Left kidney (tissue), 2 donors: ENCODE measurements around the gene TCIRG1. TPM values are rescaled to one million over a fixed set of nuclear protein-coding genes. Genes with fewer than 3 reads are reported as not detected.

Experiments
- DNase-seq: peaks from one replicate; pipeline ENCODE4 v3.0.0-alpha.2; 2013
- polyA plus RNA-seq: library from polyadenylated mRNA; unstranded; fragments of 120-200 nt; gene quantifications from one replicate; pipeline ENCODE4 v1.2.1, GENCODE V29; 2013; ENCODE audit not compliant: insufficient read length

TCIRG1 gene
- polyA plus RNA-seq, 1 donor = 16.7 TPM

GRCh38 chr11:68004551-68005335 is 34.1 kb upstream of the TCIRG1 start:
- DNase-seq = no peak

DNA sequence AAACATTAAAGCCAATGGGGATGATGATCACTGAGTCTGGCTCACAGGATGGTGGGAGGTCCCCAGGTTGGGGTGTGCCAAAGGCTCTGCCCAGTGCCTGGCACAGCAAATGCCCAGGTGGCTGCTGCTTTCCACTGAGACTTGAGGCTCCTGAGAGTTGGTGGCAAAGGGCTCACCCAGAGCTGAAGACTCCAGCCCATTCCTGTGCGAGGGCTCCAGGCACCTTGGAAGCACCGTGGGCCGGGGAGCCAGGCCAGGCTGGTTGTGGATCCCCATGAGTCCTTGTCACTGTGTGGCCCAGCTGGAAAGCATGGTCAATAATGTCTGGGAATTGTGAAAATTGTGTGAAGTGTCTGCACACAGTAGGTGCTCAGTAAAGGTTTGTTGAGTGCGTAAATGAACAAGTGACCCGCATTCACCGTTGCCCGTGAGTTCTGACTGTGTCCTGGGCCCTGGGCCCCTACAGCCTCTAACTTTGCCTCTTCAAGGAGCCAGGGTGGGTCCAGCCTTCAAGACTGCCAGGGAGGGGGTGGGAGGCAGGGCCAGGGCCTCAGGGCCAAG is 32.1 kb upstream of the TCIRG1 start:
- DNase-seq = no peak

DNA sequence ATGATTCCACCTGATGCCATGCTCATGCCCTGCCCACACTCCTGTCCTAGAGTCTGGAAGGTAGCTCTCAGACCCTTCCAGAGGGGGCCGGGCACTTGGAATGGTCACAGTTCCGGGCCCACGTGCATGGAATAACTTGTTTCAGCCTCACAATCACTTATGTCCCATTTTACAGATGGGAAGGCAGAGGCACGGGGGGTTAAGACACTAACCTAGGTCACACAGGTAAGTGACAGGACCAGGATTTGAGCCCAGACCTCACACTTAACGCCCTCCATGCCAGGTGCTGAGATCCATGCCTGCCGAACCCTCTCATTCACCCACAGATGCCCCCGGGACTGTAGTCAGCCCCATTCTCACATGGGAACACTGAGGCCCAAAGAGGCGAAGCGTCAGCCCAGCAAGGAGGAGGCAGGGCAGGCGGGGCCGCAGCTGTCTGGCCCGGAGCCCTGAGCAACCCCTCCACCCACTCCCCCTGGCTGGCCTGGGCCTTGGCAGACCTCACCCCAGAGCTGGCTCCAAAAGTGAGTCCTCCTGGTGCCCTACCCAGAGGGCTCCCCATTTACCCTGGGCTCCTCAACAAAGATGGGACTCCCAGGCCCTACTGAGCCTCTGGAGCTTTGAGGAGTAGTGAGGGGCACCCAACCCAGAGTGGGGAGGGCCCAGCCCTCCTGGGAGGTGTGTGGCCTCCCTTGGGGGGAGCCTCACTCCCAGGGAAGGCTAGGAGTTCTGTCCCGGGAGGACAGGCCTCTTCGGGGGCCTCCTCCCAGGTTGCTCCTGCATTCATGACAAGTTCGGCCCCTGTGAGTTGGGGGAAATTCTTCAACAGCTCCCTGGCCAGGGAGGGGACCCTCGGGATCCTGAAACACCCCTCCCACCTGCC is 31.1 kb upstream of the TCIRG1 start:
- DNase-seq = no peak

- no peak for DNase-seq
Observed at GRCh38 chr11:68008381-68009337, 30.2 kb upstream of the TCIRG1 start.

DNA sequence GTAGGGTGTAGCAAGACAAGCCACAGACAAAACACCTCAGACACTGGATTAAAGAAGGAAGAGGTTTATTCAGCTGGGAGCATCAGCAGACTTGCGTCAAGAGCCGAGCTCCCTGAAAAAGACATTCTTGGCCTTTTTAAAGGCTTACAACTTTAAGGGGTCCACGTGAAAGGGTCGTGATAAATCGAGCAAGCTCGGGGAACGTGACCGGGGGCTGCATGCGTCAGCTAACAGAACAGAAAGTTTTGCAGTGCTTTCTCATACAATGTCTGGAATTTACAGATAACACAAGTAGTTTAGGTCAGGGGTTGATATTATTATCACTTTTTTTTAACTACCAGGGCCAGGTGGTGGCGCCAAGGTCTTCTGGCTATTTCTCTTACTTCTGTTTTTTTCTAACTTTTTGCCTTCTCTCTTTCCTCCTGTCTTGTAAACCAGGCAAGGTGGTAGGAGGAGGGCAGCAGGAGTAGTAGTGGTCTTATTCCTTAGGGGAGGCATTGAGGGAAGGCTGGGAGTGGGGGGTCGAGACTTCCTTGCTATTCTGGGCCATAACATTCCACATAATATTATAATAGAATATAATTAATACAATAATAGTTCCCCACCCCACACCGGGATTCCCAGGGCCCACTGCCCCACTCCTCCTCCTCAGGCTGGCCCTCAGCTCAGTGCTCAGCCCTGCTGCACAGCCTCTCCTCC is 29.3 kb upstream of the TCIRG1 start:
- no peak for DNase-seq

DNA sequence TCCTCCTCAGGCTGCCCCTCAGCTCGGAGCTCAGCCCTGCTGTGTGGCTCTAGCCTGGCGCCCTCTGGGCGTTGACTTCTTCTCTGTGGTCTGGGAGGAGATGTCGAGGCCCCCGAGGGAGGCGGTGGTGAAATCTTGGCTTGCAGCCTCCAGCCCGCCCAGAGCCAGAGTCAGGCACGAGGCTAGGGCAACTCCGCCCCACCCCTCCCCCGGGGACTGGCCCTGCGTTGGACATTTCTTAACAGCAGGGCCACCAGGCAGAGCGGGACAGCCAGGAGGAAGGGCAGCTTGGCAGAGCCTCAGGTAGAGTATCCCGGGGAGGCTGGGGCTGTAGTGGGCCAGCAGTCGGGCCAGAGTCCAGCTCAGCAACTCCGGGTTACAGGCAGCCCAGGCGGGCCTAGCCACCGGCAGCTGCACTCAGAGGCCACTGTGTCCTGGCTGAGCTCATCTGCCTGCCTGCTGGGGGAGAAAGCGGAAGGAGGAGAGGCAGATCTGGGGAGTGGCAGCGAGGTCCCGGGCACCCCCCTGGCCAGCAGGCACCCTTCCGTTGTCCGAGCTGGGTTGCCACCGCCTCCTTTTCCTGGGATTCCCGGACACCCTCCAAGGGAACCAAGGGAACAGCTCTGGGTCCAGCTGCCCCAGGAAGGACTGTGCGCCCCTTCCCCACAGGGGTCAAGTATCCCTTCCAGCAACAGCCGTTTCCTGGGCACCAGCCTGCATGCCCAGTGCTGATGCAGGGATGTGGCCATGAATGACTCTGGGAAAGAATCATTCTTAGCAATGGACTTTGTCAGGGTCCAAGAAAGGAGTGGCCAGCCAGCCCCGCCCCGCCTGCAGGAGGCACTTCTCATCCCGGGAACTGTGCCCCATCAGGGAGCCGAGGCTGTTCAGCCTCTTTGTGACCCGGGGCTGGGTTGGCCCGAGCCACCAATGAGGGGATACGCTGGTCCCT is 28.5 kb upstream of the TCIRG1 start, which contains the start of gene ALDH3B1:
Gene ALDH3B1 (plus strand): TSS at position 238 of the 952 bp plus-strand sequence. CDS start 4,971 bp downstream, outside the sequence.
- DNase-seq = no peak

GRCh38 chr11:68011051-68011943 is 27.5 kb upstream of the TCIRG1 start:
- no peak for DNase-seq

GRCh38 chr11:68012044-68012842 is 26.6 kb upstream of the TCIRG1 start:
- no peak for DNase-seq

DNA sequence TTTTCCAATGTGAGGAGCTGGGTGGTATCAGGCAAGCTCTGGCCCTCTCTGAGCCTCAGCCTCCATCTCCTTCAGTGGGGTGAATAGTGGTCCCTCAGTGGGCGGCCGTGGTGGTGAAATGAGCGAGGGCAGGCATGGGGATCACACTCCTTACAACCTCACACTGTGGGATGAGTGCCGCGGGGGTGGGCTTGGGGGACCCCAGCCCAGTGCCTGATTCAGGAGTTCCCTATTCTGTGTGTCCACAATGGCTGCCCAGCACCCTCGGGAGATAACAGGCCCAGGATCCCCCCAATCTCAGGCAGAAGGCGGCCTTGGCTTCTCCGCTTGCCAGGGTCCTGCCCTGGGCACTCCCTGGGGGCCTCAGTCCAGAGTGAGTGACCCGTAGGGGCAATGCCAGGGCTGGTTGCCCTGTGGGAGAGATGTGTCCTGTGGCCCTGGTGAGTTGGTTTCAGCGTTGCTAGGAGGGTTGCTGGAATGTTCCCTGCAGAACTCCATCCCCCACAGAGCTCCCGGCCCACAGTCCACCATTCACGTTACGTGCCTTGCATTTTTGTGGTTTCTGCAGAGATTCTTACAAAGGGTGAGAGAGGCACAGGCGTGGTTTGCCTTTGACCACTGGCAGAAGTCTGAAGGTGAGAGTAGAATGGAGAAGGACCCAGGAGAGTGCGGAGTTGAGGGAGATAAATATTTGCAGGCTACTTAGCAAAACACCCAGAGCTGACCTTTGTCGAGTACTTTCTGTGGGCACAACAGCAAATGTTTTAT is 25.8 kb upstream of the TCIRG1 start:
- no peak for DNase-seq

DNA sequence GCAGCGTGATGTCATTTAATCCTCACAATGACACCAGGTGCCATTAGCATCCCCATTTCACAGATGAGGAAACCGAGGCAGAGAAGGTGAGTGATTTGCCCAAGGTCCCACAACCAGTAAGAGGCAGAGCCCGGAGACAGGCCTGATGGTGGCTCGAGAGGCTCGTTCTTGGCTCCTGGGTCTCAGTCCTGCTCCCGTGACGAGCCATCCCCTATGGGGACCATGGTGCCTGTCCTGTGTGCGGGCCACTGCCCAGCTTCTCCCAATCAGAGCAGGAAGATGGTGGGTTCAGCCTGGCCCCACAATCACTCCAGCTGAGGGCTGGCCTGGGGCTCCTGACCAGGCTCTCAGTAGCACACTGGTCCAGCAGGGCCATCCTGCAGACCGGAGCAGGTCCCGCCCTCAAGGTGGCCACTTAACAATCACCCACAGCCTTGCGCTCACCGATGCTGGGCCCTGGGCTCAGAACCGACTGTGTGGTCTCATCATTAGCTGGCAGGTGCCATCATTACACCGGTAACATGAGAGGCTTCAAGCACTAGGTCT is 25.1 kb upstream of the TCIRG1 start:
- no peak for DNase-seq

GRCh38 chr11:68014157-68014946 is 24.5 kb upstream of the TCIRG1 start:
- DNase-seq = no peak

DNA sequence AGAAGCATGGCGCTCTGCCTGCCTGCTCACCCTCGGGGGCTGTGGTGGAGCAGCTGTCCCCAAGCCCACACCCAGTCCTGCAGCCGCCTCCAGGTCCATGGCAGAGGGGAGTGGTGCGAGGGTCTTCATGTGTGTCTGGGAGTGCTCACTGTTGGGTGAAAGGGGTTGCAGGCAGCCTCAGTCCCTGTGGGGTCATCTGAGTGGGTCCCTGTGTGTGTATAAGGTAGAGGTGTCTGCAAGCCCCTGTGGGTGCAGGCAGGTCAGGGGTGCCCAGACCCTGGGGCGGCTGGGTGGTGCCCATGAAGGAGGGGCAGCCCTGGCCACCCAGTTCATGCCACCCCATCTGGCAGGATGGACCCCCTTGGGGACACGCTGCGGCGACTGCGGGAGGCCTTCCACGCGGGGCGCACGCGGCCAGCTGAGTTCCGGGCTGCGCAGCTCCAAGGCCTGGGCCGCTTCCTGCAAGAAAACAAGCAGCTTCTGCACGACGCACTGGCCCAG is 23.8 kb upstream of the TCIRG1 start:
- DNase-seq = no peak

- no peak for DNase-seq
Observed at GRCh38 chr11:68015467-68015866, 23.4 kb upstream of the TCIRG1 start.

GRCh38 chr11:68016161-68016903 is 22.5 kb upstream of the TCIRG1 start:
- DNase-seq = no peak
